ENCODE measurements around the gene SUCNR1.

DNA sequence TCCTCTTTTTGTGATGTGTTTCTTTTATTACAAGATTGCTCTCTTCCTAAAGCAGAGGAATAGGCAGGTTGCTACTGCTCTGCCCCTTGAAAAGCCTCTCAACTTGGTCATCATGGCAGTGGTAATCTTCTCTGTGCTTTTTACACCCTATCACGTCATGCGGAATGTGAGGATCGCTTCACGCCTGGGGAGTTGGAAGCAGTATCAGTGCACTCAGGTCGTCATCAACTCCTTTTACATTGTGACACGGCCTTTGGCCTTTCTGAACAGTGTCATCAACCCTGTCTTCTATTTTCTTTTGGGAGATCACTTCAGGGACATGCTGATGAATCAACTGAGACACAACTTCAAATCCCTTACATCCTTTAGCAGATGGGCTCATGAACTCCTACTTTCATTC is 7.7 kb downstream of the SUCNR1 start:
- TF ChIP-seq, protein P1, sequence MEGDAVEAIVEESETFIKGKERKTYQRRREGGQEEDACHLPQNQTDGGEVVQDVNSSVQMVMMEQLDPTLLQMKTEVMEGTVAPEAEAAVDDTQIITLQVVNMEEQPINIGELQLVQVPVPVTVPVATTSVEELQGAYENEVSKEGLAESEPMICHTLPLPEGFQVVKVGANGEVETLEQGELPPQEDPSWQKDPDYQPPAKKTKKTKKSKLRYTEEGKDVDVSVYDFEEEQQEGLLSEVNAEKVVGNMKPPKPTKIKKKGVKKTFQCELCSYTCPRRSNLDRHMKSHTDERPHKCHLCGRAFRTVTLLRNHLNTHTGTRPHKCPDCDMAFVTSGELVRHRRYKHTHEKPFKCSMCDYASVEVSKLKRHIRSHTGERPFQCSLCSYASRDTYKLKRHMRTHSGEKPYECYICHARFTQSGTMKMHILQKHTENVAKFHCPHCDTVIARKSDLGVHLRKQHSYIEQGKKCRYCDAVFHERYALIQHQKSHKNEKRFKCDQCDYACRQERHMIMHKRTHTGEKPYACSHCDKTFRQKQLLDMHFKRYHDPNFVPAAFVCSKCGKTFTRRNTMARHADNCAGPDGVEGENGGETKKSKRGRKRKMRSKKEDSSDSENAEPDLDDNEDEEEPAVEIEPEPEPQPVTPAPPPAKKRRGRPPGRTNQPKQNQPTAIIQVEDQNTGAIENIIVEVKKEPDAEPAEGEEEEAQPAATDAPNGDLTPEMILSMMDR (conservative IDR thresholded peaks at IDR 0.05): no peak
- no peak for TF ChIP-seq EZH2 (IDR thresholded peaks at IDR 0.05; ENCODE audit: low read depth)
